Medulla oblongata (tissue), 1 donor: ENCODE data around the gene KRTAP19-6.
"Not testable (repeated sequence)": the region's sequence is repeated elsewhere in the genome, so short reads cannot be mapped to it uniquely, and the experiment has no call there.

ENCODE experiments used
- DNase-seq: peaks from one replicate; pipeline ENCODE4 v3.0.0-alpha.2; 2015; ENCODE audit errors: extremely low spot score

Gene KRTAP19-6, protein sequence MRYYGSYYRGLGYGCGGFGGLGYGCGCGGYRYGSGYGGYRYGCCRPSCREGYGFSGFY

DNA sequence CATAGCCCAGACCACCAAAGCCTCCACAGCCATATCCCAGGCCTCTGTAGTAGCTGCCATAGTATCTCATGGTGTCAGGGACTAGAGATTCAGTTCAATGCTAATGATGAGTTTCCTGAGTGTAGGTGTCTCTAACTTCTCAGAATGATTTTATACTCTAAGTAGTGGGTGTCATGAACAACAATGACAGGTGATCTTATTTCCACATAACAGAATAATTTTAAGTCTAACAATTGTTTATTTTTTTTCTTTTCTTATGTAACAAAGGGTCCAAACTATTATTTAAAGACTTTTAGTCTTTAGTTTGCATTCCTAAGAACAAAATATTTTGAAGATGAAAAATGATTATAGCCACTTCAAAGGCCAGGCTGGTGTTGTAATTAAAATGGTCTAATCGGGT lies at the start of gene KRTAP19-6:
Gene KRTAP19-6 (minus strand): TSS at position 101 of the 400 bp plus-strand sequence. CDS start 31 bp downstream, at position 70.
- DNase-seq, result no peak

DNA sequence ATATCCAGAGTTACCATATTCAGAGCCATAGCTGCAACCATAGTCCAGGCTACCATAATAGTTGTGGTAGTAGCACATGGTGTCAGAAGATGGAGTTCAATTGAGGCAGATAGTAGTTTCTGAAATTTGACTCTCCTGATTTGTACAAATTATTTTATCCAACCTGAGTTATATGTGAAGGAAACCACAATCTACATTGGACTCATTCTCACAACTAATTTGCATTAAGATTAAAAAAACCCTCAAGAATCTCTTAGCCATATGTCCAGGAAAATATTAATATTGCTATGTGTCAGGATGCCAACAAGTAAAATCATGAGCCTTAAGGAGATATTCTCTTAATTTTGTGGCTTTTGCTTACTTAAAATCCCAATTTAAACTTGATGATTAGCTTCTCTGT lies 48.6 kb upstream of the KRTAP19-6 start, which contains the start of gene KRTAP22-2:
Gene KRTAP22-2 (minus strand): TSS at position 101 of the 400 bp plus-strand sequence.
- DNase-seq, result no peak

DNA sequence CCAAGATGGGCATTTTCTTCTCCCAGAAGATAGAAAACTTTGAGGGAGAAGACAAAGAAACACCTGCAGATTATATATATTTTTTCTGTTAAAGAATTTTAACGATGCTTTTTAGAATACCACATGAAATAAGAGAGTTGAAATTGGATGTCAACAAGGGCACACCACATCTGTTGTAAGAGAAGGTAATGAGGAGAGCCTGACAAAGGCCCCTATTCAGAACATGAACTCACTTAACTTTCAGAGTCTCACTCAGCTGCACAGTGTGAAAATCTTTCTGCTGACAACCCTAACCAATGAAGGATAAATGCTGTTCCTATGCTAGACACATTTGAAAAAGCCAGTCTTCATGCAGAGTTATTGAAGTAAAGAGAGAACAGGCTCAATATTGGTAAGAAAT lies 41.2 kb upstream of the KRTAP19-6 start:
- no peak for DNase-seq

DNA sequence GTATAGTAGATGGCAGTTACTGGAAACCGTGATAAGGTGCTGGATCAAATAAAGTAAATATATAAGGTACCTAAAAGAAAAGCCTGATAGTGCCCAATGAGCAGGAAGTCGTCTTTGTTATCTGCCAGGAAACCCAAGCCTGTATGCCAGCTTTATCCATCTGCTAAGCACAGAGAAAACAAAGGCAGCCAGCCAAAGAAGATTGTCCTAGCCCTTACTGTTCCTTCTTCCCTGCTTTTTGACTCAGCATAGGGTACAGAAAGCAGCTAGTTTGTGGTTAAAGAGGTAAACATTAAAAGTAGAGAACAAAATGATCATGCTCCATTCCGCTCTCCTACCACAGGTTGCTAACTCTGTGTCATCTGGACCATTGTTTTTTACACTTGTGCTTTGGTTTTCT lies 38.5 kb upstream of the KRTAP19-6 start:
- DNase-seq, result no peak

DNA sequence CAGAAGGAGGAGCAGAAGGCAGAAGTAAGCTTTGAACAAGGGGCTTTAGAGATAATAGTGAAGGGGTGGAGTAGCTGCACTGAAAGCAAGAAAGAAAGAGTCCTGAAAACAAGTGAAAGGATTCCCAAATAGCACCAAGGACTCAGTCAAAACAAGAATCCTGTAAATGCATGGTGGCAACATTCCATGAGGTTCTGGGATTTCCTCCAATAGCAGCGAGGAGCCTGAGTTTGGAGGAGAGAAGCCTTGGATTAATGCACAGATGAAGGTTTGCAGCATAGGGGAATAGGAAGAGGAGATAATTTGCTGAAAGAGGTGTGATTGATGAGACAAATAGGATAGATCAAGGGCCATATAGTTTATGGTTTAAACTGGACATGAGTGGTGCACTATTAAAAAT lies 37.7 kb upstream of the KRTAP19-6 start:
- DNase-seq, result no peak

DNA sequence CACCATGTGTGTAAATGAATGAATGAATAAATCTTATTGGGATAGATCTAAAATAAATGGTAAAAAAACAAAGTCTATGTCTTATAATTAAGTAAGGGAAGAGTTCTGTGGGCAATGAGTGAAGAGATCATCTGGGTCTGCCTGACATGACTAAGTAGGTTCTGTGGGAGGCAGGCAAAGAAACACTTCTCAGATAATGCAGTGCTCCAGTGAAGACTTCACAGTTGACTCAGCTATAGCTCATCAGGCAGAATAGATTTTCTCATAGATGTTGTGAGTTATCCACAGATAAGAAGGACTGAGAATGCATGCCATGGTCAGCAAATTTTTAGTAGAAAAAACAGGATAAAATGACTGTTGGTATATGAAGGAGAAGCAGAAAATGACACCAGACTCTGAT lies 36.1 kb upstream of the KRTAP19-6 start:
- no peak for DNase-seq

DNA sequence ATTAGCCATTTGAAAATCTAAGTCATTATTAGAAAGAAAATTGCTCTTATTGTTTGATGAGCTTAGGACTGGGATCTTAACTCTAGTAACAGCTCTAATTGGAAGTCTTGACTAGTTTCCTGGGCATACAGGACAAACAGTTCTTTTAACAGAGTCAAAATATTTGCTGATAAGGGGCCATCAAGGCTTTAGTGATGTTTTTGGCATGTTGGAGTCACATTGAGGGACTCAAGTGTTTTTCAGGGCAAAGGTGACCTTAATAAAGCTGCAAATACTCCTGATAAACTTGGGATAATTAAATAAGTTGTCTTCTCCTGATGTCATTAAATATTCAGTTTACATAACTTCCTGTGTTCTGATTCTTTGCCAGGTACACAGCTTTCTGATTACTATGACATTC lies 26.0 kb upstream of the KRTAP19-6 start:
- DNase-seq, result no peak

DNA sequence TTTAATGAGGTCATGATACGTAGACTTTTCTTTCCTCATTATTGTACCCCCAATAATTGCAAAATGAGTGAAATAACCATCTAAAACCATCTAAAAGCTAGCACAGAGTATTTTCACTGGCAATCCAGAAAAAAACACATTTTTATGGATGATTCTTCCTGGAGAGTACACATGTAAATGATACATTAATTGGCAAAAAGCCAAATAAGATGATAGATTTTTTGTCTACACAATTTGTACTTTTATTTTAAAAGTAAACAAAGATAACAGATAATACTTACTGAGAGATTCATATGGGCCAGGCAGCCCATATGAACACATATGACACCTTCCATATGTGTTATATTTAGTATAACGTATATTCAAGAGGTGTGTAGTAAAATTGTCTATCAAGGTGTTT lies 22.0 kb upstream of the KRTAP19-6 start:
- no peak for DNase-seq

DNA sequence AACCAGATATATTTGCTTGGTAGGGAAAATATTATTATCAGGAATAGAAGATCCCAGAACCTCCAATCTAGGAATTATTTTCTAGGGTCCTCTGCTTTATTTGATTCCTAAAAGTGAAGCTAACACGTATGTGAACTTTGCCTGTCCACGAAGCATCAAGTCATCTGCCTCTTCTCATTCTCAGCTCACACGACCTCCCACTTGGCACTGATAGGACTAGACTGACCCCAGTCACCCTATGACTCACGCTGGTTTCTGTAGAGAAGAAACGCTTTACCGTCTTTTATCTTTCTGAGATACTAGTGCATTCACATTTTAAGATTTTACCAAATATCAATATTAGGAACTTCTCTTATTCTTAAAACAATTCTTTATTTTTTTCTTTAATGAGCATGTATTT lies 21.4 kb upstream of the KRTAP19-6 start:
- no peak for DNase-seq

DNA sequence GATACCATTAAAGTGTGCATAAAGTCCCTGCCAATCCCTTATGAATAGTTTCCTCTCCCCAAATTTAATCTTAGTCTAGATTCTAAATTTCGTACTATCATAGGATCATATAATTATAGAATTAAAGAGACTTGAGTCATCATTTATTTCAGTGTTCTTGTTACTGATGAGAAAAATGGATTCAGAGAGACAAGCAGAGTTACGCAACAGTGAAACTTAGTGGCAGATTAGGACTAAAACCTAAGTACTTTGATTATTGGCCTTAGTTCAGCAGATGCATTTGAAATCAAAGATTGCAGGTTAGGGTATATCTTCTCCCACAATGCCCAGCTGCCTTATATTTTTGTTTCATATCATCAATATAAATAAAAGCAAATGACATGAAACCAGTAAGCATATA lies 20.3 kb upstream of the KRTAP19-6 start:
- DNase-seq, result no peak

DNA sequence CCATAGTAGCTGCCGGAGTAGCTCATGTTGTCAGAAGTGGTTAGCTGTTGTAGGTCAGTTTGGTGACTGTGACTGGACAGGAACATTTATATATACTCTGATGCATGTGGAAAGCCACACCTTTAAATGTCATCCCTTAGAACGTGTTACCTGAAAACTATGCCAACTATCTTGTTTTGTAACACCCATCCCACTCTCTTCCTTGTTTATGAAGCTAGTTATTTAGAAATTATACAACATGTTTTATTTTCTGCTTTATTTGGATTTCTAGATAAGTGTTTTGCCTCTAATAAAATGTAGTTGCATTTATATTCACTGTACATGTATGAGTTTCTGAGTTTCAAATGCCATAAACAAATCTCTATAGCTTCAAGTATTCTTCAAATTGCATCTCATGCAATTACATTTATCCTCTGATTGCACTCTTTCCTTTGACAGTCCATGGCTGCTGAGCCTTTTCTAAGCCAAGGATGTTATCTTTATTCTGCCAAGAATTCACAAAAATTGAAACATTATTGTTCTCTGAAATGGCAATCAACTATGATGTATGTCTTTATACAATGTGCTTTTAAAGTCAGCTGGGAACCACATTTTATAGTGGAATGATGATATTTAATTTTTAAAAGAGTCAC lies 19.7 kb upstream of the KRTAP19-6 start, which contains the start of gene KRTAP19-7:
Gene KRTAP19-7 (minus strand): TSS at position 51 of the 632 bp plus-strand sequence. CDS start 25 bp downstream, at position 26.
- no peak for DNase-seq

DNA sequence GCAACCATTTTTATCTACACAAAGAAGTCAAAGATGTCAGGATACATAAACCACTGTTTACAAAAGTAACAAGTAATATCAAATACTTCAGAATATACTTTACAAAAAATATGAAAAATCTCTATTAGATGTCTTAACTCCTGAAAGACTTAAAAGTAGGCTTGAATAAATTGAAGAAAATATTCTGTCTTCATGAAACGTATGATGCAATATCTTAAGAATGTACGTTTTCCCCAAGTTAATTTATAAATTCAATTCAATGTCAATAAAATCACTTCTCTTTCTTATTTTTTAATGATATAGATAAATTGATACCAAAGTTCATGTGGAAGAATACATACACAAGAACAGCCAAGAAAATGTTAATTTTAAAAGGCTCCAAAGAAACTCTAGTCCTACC lies 13.4 kb upstream of the KRTAP19-6 start:
- no peak for DNase-seq

DNA sequence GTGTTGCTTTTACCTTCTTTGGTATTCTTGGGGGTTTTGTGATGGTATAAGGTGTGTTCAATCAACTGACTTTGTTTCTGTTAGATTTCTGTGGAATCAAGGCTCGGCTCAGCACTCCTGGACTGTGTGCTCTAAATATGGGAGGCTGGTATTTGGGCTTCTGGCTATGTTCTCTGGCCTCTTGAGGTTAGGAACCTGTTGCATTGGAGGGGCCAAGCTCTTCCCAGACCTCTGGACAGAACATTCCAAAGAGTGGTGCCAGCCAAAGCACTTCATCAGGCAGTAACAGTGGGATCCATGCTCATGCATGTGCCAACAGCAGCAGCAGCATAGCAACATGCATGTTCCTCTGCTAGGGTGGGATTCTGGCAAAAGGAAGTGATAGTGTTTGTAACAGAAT lies 11.1 kb upstream of the KRTAP19-6 start:
- no peak for DNase-seq

DNA sequence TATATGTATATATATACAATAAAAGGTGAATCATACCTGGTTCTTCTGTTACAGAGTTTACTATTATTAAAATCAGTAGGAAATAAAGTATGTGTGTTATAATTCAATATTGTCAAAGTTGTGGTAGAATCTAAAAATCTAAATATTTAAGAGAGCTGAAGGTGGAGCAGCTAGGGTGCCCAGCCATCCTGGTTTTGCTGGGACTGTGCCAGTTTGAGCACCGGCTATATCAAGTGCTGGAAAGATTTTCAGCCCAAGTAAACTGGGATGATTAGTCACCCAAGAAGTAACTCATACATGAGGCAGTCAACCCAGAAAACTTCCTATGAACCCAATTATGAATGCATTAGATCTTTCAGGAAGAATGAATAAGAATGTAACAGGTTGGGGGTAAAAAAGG lies 22.8 kb downstream of the KRTAP19-6 start:
- no peak for DNase-seq

DNA sequence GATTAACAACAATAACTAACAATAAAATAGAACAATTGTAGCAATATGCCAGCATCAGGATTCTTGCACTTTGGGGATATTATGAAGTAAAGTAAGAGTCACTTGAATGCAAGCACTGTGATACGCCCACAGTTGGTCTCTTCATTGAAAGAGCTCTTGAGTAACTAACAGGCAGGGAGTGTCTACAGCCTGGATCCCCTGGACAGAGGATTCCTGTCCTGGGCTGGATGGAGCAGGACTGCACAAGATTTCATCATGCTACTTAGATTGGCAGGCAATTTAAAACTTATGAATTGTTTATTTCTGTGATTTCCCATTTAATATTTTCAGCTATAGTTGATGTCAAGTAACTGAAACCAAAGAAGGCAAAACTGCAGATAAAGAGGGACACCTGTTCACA lies 26.0 kb downstream of the KRTAP19-6 start:
- no peak for DNase-seq

DNA sequence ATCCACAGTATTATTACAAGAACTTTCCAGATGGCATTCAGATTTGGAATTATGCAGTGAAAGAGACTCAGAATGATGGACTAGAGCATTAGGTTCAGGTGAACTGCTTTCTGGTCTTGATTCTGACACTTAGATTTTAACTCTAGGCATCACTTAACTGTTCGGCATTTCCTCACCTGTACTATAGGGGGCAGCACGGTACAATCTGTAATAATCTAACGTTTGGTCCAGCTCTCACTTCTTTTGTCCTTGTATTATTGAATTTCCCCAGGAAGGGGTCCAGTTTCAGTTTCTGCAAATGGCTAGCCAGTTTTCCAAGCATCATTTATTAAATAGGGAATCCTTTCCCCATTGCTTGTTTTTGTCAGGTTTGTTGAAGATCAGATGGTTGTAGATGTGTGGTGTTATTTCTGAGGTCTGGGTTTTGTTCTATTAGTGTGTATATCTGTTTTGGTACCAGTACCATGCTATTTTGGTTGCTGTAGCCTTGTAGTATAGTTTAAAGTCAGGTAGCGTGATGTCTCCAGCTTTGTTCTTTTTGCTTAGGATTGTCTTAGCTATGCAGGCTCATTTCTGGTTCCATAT lies 36.0 kb downstream of the KRTAP19-6 start:
- not testable (repeated sequence) for DNase-seq

DNA sequence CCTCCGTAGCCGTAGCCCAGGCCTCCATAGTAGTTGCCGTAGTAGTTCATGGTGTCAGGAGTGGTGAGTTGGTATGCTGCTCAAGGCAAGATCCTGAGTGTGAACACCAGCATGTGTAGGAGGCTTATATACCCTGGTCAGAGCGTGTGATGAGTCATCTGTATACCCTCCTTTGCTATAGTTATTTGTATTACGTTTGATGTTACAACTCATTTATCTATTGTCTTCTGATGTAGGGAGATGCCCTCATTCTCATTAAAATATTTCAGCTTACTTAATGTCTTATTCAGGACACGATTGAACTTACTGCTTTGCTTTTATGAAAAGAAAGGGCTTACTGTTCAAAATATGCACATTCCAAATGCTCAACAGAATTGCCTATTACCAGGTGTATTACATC lies 39.6 kb downstream of the KRTAP19-6 start, which contains the start of gene KRTAP19-5:
Gene KRTAP19-5 (minus strand): TSS at position 101 of the 400 bp plus-strand sequence. CDS start 51 bp downstream, at position 50.
- no peak for DNase-seq

DNA sequence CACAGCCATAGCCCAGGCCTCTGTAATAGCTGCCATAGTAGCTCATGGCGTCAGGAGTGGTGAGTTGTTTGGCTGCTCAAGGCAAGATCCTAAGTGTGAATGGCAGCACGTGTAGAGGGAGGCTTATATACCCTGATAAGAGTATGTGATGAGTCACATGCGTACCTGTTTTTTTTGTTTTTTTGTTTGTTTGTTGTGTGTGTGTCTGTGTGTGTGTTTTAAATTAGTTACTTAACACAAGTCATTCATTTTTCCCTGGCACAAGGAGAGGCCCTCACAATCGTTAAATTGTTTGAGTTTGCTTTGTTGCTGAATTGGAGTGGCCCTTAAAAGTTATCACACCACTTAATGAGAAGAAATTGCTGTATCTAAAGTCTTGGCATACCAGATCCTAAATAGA lies 44.6 kb downstream of the KRTAP19-6 start, which contains the start of gene KRTAP19-4:
Gene KRTAP19-4 (minus strand): TSS at position 101 of the 400 bp plus-strand sequence. CDS start 55 bp downstream, at position 46.
- no peak for DNase-seq

DNA sequence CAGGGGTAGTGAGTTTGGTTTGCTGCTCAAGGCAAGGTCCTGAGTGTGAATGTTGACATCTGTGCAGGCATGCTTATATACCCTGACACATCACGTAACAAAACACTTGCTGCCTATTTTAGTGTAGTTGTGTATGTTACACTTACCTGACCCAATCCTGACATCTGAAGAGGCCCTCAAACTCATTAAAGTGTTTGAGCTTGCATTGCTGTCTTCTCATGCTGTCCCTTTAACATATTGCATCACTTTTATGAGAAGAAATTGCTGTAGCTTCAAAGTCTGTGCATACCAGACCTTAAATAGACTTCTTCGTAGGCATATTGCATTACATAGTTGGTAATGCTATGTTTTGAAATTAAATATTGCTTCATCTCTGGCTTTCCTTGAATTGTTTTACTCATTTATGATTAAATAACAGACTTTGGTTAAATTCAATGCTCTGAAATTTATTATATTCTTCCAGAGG lies 49.7 kb downstream of the KRTAP19-6 start, which contains the start of gene KRTAP19-3:
Gene KRTAP19-3 (minus strand): TSS at position 51 of the 466 bp plus-strand sequence. CDS start 56 bp downstream, outside the sequence.
- DNase-seq, result no peak
